H1 (cell line): ENCODE data around the gene DDX11. TPM values are rescaled to one million over a fixed set of nuclear protein-coding genes. Genes with fewer than 3 reads are reported as not detected.
"Not testable (repeated sequence)": the region's sequence is repeated elsewhere in the genome, so short reads cannot be mapped to it uniquely, and the experiment has no call there.

ENCODE experiments used
- CTCF ChIA-PET: fragments of 300-600 bp; sonication (Branson Sonifier 250); formaldehyde crosslinking; loops from one replicate; lab custom pipeline; 2021; ENCODE audit not compliant: partially characterized antibody; lab: Charles Lee
- POLR2A ChIA-PET: fragments of 300-600 bp; sonication (Branson Sonifier 250); formaldehyde crosslinking; loops from one replicate; lab custom pipeline; 2021; ENCODE audit warnings: inconsistent platforms; ENCODE audit not compliant: partially characterized antibody; lab: Charles Lee
- DNase-seq, 2 experiments: peaks; one replicate each; pipeline versions ENCODE4 v3.0.0 to v3.0.0-alpha.2; 2010 to 2022; ENCODE audit warnings: low spot score in 2 of 2, low read depth in 1 of 2, mixed read lengths in 1 of 2
- FAIRE-seq: peaks from 2 replicates; lab custom pipeline; 2011; peaks lifted over from hg19 to GRCh38; lab: Jason Lieb, UNC
- H2AFZ ChIP-seq: 2 replicates; pipeline ENCODE4 v1.8.1; 2012; ENCODE audit warnings: low read length, inconsistent platforms
- H2AK5ac ChIP-seq: 2 replicates; pipeline ENCODE4 v1.6.1; 2013; ENCODE audit warnings: low read depth, low read length
- H2BK120ac ChIP-seq: replicated peaks from 2 replicates; pipeline ENCODE3; 2013; ENCODE audit warnings: low read depth, low read length, inconsistent platforms
- H2BK12ac ChIP-seq: 2 replicates; pipeline ENCODE4 v1.6.1; 2013; ENCODE audit warnings: low read depth, low read length
- H2BK15ac ChIP-seq: 2 replicates; pipeline ENCODE4 v1.6.1; 2013; ENCODE audit warnings: low read length
- H2BK20ac ChIP-seq: 2 replicates; pipeline ENCODE4 v1.6.1; 2013; ENCODE audit warnings: low read length
- H2BK5ac ChIP-seq: 2 replicates; pipeline ENCODE4 v1.6.1; 2013; ENCODE audit warnings: low read depth, low read length
- H3K14ac ChIP-seq: 2 replicates; pipeline ENCODE4 v1.6.1; 2013; ENCODE audit warnings: inconsistent platforms; ENCODE audit not compliant: insufficient read length
- H3K18ac ChIP-seq: 2 replicates; pipeline ENCODE4 v1.6.1; 2013; ENCODE audit warnings: low read length; ENCODE audit errors: extremely low read depth
- H3K23ac ChIP-seq: 2 replicates; pipeline ENCODE4 v1.6.1; 2013; ENCODE audit warnings: inconsistent platforms; ENCODE audit not compliant: insufficient read length
- H3K23me2 ChIP-seq: 2 replicates; pipeline ENCODE4 v1.6.1; 2013; ENCODE audit warnings: low read depth, low read length
- H3K27ac ChIP-seq: 2 replicates; pipeline ENCODE4 v1.6.1; 2011; ENCODE audit warnings: low read depth, low read length, inconsistent platforms
- H3K27me3 ChIP-seq, 4 experiments: replicated peaks in 1 of 4; 1 replicate in 1 of 4; 2 replicates in 3 of 4; pipeline versions ENCODE4 v1.6.1 to v1.8.1; 2011 to 2013; ENCODE audit warnings: low read length in 3 of 4, mild to moderate bottlenecking in 3 of 4, inconsistent platforms in 2 of 4, mixed read lengths in 2 of 4, moderate library complexity in 1 of 4; ENCODE audit not compliant: control insufficient read depth in 3 of 4, insufficient read depth in 3 of 4; ENCODE audit errors: extremely low read depth in 1 of 4
- H3K36me3 ChIP-seq, 4 experiments: 2 replicates each; pipeline versions ENCODE4 v1.6.1 to v1.8.1; 2011 to 2013; ENCODE audit warnings: mild to moderate bottlenecking in 4 of 4, low read length in 3 of 4, moderate library complexity in 2 of 4, control low read depth in 1 of 4, inconsistent platforms in 1 of 4; ENCODE audit not compliant: insufficient read depth in 4 of 4, control insufficient read depth in 2 of 4
- H3K4ac ChIP-seq: replicated peaks from 2 replicates; pipeline ENCODE3; 2013; ENCODE audit warnings: low read length, low read depth, mixed read lengths, inconsistent platforms; ENCODE audit not compliant: insufficient read length
- H3K4me1 ChIP-seq, 4 experiments: replicated peaks in 1 of 4; 1 replicate in 1 of 4; 2 replicates in 3 of 4; pipeline versions ENCODE4 v1.6.1 to v1.8.1; 2011 to 2013; ENCODE audit warnings: low read length in 3 of 4, inconsistent platforms in 2 of 4, mixed read lengths in 1 of 4; ENCODE audit not compliant: insufficient read depth in 4 of 4, control insufficient read depth in 3 of 4
- H3K4me2 ChIP-seq, 2 experiments: 2 replicates each; pipeline versions ENCODE4 v1.6.1 to v1.8.1; 2011 to 2013; ENCODE audit warnings: low read depth in 2 of 2, low read length in 2 of 2, control low read depth in 1 of 2, inconsistent platforms in 1 of 2, mild to moderate bottlenecking in 1 of 2; ENCODE audit not compliant: insufficient read depth in 1 of 2
- H3K4me3 ChIP-seq, 4 experiments: fragments of 200-600, 300-600 bp in 1 of 4; sonication (generic), shearing (Covaris generic), sonication (Bioruptor Twin) in 1 of 4; 2 replicates each; pipeline versions ENCODE4 v1.5.1 to v1.8.1; 2011 to 2016; ENCODE audit warnings: low read length in 4 of 4, low read depth in 3 of 4, control low read depth in 2 of 4, inconsistent platforms in 2 of 4, mild to moderate bottlenecking in 2 of 4, mixed read lengths in 1 of 4, moderate library complexity in 1 of 4; ENCODE audit not compliant: insufficient read depth in 2 of 4; ENCODE audit errors: extremely low read depth in 1 of 4
- H3K56ac ChIP-seq: replicated peaks from 2 replicates; pipeline ENCODE3; 2013; ENCODE audit warnings: low read depth, mild to moderate bottlenecking, mixed read lengths, low read length, inconsistent platforms; ENCODE audit not compliant: insufficient read length
- H3K79me1 ChIP-seq: 2 replicates; pipeline ENCODE4 v1.6.1; 2013; ENCODE audit warnings: low read depth, low read length, control low read depth
- H3K79me2 ChIP-seq, 2 experiments: 2 replicates each; pipeline versions ENCODE4 v1.6.1 to v1.8.1; 2012 to 2013; ENCODE audit warnings: low read length in 2 of 2, mild to moderate bottlenecking in 2 of 2, inconsistent platforms in 1 of 2; ENCODE audit not compliant: insufficient read depth in 2 of 2, control insufficient read depth in 1 of 2
- H3K9ac ChIP-seq, 4 experiments: replicated peaks in 1 of 4; 1 replicate in 1 of 4; 2 replicates in 3 of 4; pipeline versions ENCODE4 v1.6.1 to v1.8.1; 2011 to 2013; ENCODE audit warnings: low read depth in 3 of 4, low read length in 3 of 4, control low read depth in 2 of 4, mild to moderate bottlenecking in 2 of 4, moderate library complexity in 2 of 4, inconsistent platforms in 1 of 4; ENCODE audit errors: extremely low read depth in 1 of 4
- H3K9me3 ChIP-seq, 2 experiments: 2 replicates each; pipeline versions ENCODE4 v1.6.1 to v1.8.1; 2012 to 2013; ENCODE audit warnings: mild to moderate bottlenecking in 2 of 2, moderate library complexity in 2 of 2, control low read depth in 1 of 2, inconsistent platforms in 1 of 2, low read depth in 1 of 2, low read length in 1 of 2, mixed read lengths in 1 of 2; ENCODE audit not compliant: insufficient read depth in 2 of 2
- H4K20me1 ChIP-seq, 2 experiments: replicated peaks in 1 of 2; 2 replicates each; pipeline versions ENCODE3 to v1.8.1; 2011 to 2013; ENCODE audit warnings: inconsistent platforms in 2 of 2, low read length in 2 of 2, mild to moderate bottlenecking in 1 of 2; ENCODE audit not compliant: insufficient read depth in 2 of 2, control insufficient read depth in 1 of 2
- H4K5ac ChIP-seq: 2 replicates; pipeline ENCODE4 v1.6.1; 2013; ENCODE audit warnings: low read length, low read depth, mixed read lengths, inconsistent platforms; ENCODE audit not compliant: insufficient read length
- H4K8ac ChIP-seq: 2 replicates; pipeline ENCODE4 v1.8.0; 2013; ENCODE audit warnings: mild to moderate bottlenecking, moderate library complexity, low read length, inconsistent platforms; ENCODE audit not compliant: insufficient read depth; ENCODE audit errors: extremely low read depth
- H4K91ac ChIP-seq: replicated peaks from 2 replicates; pipeline ENCODE3; 2013; ENCODE audit warnings: low read length, mixed read lengths, inconsistent platforms; ENCODE audit not compliant: insufficient read length
- WGBS, 2 experiments: shearing (Covaris generic) in 1 of 2; methylation state at CpG; one replicate each; pipeline versions ENCODE4 v1.1.6 to v1.1.7; 2013 to 2015; ENCODE audit warnings: low lambda C conversion rate in 2 of 2, mixed read lengths in 2 of 2, inconsistent platforms in 1 of 2, low coverage in 1 of 2, missing lambda C conversion rate in 1 of 2; ENCODE audit not compliant: insufficient replicate concordance in 2 of 2, insufficient coverage in 1 of 2, insufficient read length in 1 of 2; ENCODE audit errors: extremely low coverage in 1 of 2, missing lambda C conversion rate in 1 of 2; 5-methylcytosine and 5-hydroxymethylcytosine counted together
- polyA plus RNA-seq, 7 experiments: library from polyadenylated mRNA; depleted of rRNA in 3 of 7; stranded (reverse) in 5 of 7; unstranded in 2 of 7; fragments of >200 nt in 5 of 7; fragments of 200-250 nt in 2 of 7; gene quantifications; 1 replicate in 5 of 7; 2 replicates in 1 of 7; 4 replicates in 1 of 7; pipeline versions ENCODE4 v1.2.1 to v1.2.3, GENCODE V29; 2011 to 2013; ENCODE audit warnings: missing spikeins in 2 of 7, mixed read lengths in 2 of 7
- total RNA-seq: library from RNA; stranded (reverse); fragmentation: NEBNext Ultra II Directional; extraction: Animal tissue kit (Norgen Biotek cat#: 25700); gene quantifications from 2 replicates; pipeline ENCODE4 v1.2.1, GENCODE V29; 2021

The DDX11 gene
- total and polyA plus RNA-seq, 2 of the 8 experiments (the other 6 are each of a cell fraction or from before 2014, with no cell fraction given): 61.6 to 141 TPM

DNA sequence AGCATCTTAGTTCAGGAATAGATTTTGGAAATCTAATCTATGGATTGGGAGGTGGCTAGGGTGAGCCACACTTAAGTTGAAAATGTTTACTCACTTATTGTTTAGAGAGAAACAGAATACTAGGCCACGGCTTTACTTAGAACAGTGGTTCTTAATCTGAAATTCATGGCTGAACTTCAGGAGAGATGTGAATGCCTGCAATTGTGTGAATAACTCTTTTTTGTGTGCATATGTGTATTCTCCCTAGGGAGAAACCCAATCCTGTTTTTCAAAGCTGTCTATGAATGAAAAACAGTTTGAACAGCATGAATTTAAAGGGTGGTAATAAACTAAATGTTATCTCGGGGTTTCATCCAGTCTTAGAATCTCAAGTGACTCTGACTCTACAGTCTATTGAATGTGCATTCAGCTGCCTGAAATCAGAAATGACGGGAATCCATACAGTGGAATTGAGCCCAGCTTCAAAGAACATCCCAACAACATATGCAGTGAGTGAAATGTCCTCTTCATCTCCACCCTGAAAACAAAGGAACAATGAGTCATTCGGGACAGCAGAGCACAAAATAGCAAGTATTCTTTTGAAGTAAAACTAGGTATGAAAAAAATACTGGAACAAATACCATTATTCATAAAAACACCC, 53.7 kb downstream of the DDX11 start:
- H3K9me3 ChIP-seq, H3K56ac ChIP-seq, H2BK20ac ChIP-seq, CTCF ChIA-PET, H3K4me3 ChIP-seq, H3K23ac ChIP-seq, H3K79me1 ChIP-seq, H4K8ac ChIP-seq, FAIRE-seq, H2BK5ac ChIP-seq, H3K79me2 ChIP-seq, H3K23me2 ChIP-seq, H3K18ac ChIP-seq, H3K14ac ChIP-seq, POLR2A ChIA-PET, H2BK15ac ChIP-seq, H2AFZ ChIP-seq, H3K9ac ChIP-seq, H3K27me3 ChIP-seq, H3K36me3 ChIP-seq, H4K5ac ChIP-seq, H2BK12ac ChIP-seq, H3K4me2 ChIP-seq, H3K4me1 ChIP-seq, H2AK5ac ChIP-seq, H3K4ac ChIP-seq, H4K91ac ChIP-seq, H4K20me1 ChIP-seq, DNase-seq, H3K27ac ChIP-seq, H2BK120ac ChIP-seq: not testable (repeated sequence)
- WGBS, 2 experiments: 75% methylated on average over 2 of the region's 4 CpGs; no CpG with 5 or more reads in 1 of the 2 experiments

DNA sequence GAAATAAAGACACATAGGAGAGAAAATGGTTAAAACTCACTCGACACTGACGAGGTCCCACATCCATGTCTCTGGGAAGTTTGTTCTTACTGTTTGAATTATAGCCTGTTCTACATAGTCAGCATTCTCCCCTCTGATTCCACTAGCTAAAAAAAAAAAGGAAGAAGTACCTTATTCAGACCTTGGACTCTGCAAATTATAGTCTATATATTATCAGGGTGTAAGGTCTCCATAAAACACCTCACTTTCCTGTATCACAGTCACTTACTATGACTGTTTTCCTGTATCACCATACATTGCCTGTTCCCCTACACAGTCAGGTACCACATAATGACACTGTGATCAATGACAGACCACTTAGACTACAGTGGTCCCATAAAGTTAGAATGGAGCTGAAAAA, 62.9 kb downstream of the DDX11 start:
- H3K4me3 ChIP-seq, H4K91ac ChIP-seq, H2BK20ac ChIP-seq, FAIRE-seq, H2BK120ac ChIP-seq, H3K23me2 ChIP-seq, H2BK5ac ChIP-seq, H3K56ac ChIP-seq, H3K79me1 ChIP-seq, H3K4ac ChIP-seq, H3K36me3 ChIP-seq, H2AK5ac ChIP-seq, H2AFZ ChIP-seq, H3K27ac ChIP-seq, DNase-seq, H4K20me1 ChIP-seq, H3K9me3 ChIP-seq, POLR2A ChIA-PET, H3K23ac ChIP-seq, H3K27me3 ChIP-seq, H3K18ac ChIP-seq, H3K4me2 ChIP-seq, H2BK15ac ChIP-seq, H4K5ac ChIP-seq, H3K9ac ChIP-seq, H3K4me1 ChIP-seq, CTCF ChIA-PET, H3K14ac ChIP-seq, H4K8ac ChIP-seq, H3K79me2 ChIP-seq, H2BK12ac ChIP-seq: not testable (repeated sequence)
- WGBS, 2 experiments: 86% methylated on average over 2 of the region's 2 CpGs; no CpG with 5 or more reads in 1 of the 2 experiments
